HG03342 (cell line): ENCODE measurements around the gene MACROD2.
"Not testable (repeated sequence)": the region's sequence is repeated elsewhere in the genome, so short reads cannot be mapped to it uniquely, and the experiment has no call there.

ENCODE experiments used
- ATAC-seq: cut with Tn5 transposase; IDR thresholded peaks from one replicate; pipeline ENCODE4 v1.9.1; 2021; ENCODE audit warnings: mild to moderate bottlenecking, moderate library complexity; ENCODE audit not compliant: unreplicated experiment

MACROD2 gene

GRCh38 chr20:13995086-13995665, at the start of gene MACROD2:
MACROD2 (plus strand) TSS chr20:13995516.
- peak; percentile 67 for ATAC-seq

- no peak for ATAC-seq
These were observed 47.6 kb upstream of the MACROD2 start for GRCh38 chr20:13947719-13948118.

- no peak for ATAC-seq
These were observed 42.1 kb upstream of the MACROD2 start for GRCh38 chr20:13953227-13953626.

- no peak for ATAC-seq
These were observed 35.2 kb upstream of the MACROD2 start for GRCh38 chr20:13960119-13960518.

GRCh38 chr20:13960525-13960924, 34.8 kb upstream of the MACROD2 start:
- no peak for ATAC-seq

GRCh38 chr20:13984211-13984610, 11.1 kb upstream of the MACROD2 start:
- ATAC-seq, result no peak

- no peak for ATAC-seq
These were observed 4.9 kb upstream of the MACROD2 start, which contains the start of gene SEL1L2 for GRCh38 chr20:13990465-13990864. SEL1L2 (minus strand) TSS chr20:13990614; CDS start chr20:13990534, 80 bp downstream.

GRCh38 chr20:13991311-13991710, 4.0 kb upstream of the MACROD2 start:
- ATAC-seq, result no peak

- not testable (repeated sequence) for ATAC-seq
These were observed 3.4 kb upstream of the MACROD2 start for GRCh38 chr20:13991955-13992354.

GRCh38 chr20:13995841-13996240, 525 bp downstream of the MACROD2 start:
- ATAC-seq, result no peak

GRCh38 chr20:13996265-13996664, 949 bp downstream of the MACROD2 start:
- no peak for ATAC-seq

GRCh38 chr20:14000917-14001316, 5.6 kb downstream of the MACROD2 start:
- ATAC-seq, result no peak

GRCh38 chr20:14005996-14006395, 10.7 kb downstream of the MACROD2 start:
- no peak for ATAC-seq

- no peak for ATAC-seq
These were observed 13.9 kb downstream of the MACROD2 start for GRCh38 chr20:14009208-14009607.

GRCh38 chr20:14012671-14013070, 17.4 kb downstream of the MACROD2 start:
- no peak for ATAC-seq

GRCh38 chr20:14030991-14031390, 35.7 kb downstream of the MACROD2 start:
- ATAC-seq, result no peak

- no peak for ATAC-seq
These were observed 38.0 kb downstream of the MACROD2 start for GRCh38 chr20:14033310-14033709.

GRCh38 chr20:14036567-14036966, 41.3 kb downstream of the MACROD2 start:
- no peak for ATAC-seq

GRCh38 chr20:14044712-14045276, 49.5 kb downstream of the MACROD2 start:
- ATAC-seq, result not testable (repeated sequence)

- ATAC-seq, result no peak
These were observed 51.2 kb downstream of the MACROD2 start for GRCh38 chr20:14046534-14046933.

GRCh38 chr20:14049111-14049510, 53.8 kb downstream of the MACROD2 start:
- peak; percentile 85 for ATAC-seq

- no peak for ATAC-seq
These were observed 56.1 kb downstream of the MACROD2 start for GRCh38 chr20:14051454-14051853.
